Effector memory CD8-positive, alpha-beta T cell (primary cell): ENCODE results near the gene FRMD4B.
"Not testable (repeated sequence)": the region's sequence is repeated elsewhere in the genome, so short reads cannot be mapped to it uniquely, and the experiment has no call there.

Experiments used
- ATAC-seq: fragments of 150-1000 bp; cut with Tn5 transposase; replicated peaks from 2 replicates; pipeline ENCODE4 v1.10.0; 2021; ENCODE audit warnings: mild to moderate bottlenecking, moderate library complexity
- DNase-seq, 3 experiments: peaks; one replicate each; pipeline ENCODE4 v3.0.0; 2021
- H3K27ac Mint-ChIP-seq, 2 donors: one replicate each; pipeline ENCODE4 v1.8.0; 2022; ENCODE audit warnings: mild to moderate bottlenecking in 2 of 2, mixed read lengths in 2 of 2, moderate library complexity in 2 of 2
- H3K27me3 Mint-ChIP-seq, 2 donors: one replicate each; pipeline ENCODE4 v1.8.0; 2022; ENCODE audit warnings: mixed read lengths in 2 of 2
- H3K36me3 Mint-ChIP-seq: one replicate; pipeline ENCODE4 v1.8.0; 2022; ENCODE audit warnings: mild to moderate bottlenecking, moderate library complexity, mixed read lengths; ENCODE audit not compliant: insufficient read depth
- H3K4me1 Mint-ChIP-seq, 2 donors: one replicate each; pipeline ENCODE4 v1.8.0; 2022; ENCODE audit warnings: low read depth in 2 of 2, mixed read lengths in 2 of 2
- H3K4me3 Mint-ChIP-seq, 2 donors: one replicate each; pipeline ENCODE4 v1.8.0; 2022; ENCODE audit warnings: mild to moderate bottlenecking in 2 of 2, mixed read lengths in 2 of 2, moderate library complexity in 2 of 2
- H3K9me3 Mint-ChIP-seq, 2 donors: one replicate each; pipeline ENCODE4 v1.8.0; 2022; ENCODE audit warnings: mixed read lengths in 2 of 2

Gene FRMD4B

GRCh38 chr3:69342074-69342473, 43.8 kb downstream of the FRMD4B start:
- DNase-seq (no peak), ATAC-seq (no peak)
- no peaks in the 10 kb centered on the region for H3K36me3 Mint-ChIP-seq
- peaks cover 0 to 2% of the 10 kb centered on the region in 2 donors for H3K9me3 Mint-ChIP-seq
- H3K27ac Mint-ChIP-seq = no peak overlapping the region
- H3K4me3 Mint-ChIP-seq = no peak overlapping the region
- H3K4me1 Mint-ChIP-seq = peaks cover 0 to 2% of the 10 kb centered on the region in 2 donors
- peaks cover 16 to 21% of the 10 kb centered on the region in 2 donors for H3K27me3 Mint-ChIP-seq

GRCh38 chr3:69339760-69340159, 46.1 kb downstream of the FRMD4B start:
- peaks cover 0 to 2% of the 10 kb centered on the region in 2 donors for H3K4me1 Mint-ChIP-seq
- no peaks in the 10 kb centered on the region for H3K9me3 Mint-ChIP-seq
- H3K27me3 Mint-ChIP-seq = peaks cover 9 to 24% of the 10 kb centered on the region in 2 donors
- no peak for ATAC-seq
- no peak overlapping the region for H3K27ac Mint-ChIP-seq
- no peak for DNase-seq
- H3K4me3 Mint-ChIP-seq = no peak overlapping the region
- H3K36me3 Mint-ChIP-seq = no peaks in the 10 kb centered on the region

- Mint-ChIP-seq H3K27me3 (peaks cover 4 to 16% of the 10 kb centered on the region in 2 donors), H3K36me3 (no peaks in the 10 kb centered on the region), H3K4me3 (no peak overlapping the region), H3K9me3 (no peaks in the 10 kb centered on the region), H3K4me1 (peaks cover 0 to 2% of the 10 kb centered on the region in 2 donors), H3K27ac (no peak overlapping the region)
- DNase-seq = no peak
- ATAC-seq = no peak
Observed at GRCh38 chr3:69338911-69339310, 47.0 kb downstream of the FRMD4B start.

GRCh38 chr3:69332934-69333333, 53.0 kb downstream of the FRMD4B start:
- H3K9me3 Mint-ChIP-seq = no peaks in the 10 kb centered on the region
- no peak for ATAC-seq
- H3K36me3 Mint-ChIP-seq = no peaks in the 10 kb centered on the region
- H3K4me1 Mint-ChIP-seq = peaks cover 9 to 11% of the 10 kb centered on the region in 2 donors
- DNase-seq = no peak
- H3K27me3 Mint-ChIP-seq = peaks cover 0 to 11% of the 10 kb centered on the region in 2 donors
- H3K27ac Mint-ChIP-seq = no peak overlapping the region
- no peak overlapping the region for H3K4me3 Mint-ChIP-seq

DNA sequence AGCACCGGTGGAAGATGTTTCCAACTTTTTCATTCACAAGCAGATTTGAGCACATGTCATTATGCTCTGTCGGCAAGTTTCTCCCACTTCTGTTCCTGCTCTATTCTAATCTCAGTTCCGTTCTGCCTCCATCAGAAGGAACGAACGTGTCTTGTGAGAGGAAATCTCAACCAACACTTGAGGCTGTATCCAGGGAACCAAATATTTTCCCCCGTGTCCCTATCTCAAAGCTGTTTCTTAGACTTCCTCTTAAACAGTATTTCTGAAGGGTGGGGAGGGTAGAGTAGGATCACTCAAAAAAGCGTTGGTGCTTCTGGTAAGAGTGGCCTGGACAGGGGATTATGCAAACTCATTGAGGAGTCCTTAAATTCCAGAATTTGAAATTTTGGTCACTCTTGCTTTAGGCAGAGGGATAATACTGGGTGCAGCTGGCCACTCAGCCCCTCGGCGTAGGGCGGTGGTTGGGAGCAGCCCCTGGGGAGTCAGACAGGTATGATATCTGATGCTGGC, 54.9 kb downstream of the FRMD4B start:
- Mint-ChIP-seq H3K27ac (peak overlapping the region in 1 of 2 donors; percentile 32), H3K4me3 (no peak overlapping the region)
- ATAC-seq = no peak

DNA sequence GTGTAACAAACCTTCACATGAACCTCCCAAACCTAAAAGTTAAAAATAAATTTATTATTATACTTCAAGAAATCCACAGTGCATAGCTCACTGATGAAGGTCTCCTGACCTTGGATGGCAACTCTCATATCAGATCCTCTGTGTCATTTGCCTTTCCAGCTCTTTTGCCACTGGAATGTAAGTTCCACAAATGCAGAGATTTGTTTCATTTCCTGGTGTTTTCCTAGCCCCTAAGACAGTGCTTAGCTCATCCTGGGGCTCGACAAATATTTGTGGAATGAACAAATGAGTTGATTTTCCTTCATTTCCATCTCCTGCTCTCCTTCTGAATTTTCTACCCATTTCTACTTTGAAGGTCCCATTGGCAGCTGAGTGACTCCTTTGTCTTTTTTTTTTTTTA, 56.0 kb downstream of the FRMD4B start:
- ATAC-seq (no peak), DNase-seq (no peak)
- no peaks in the 10 kb centered on the region for H3K36me3 Mint-ChIP-seq
- H3K4me3 Mint-ChIP-seq = no peak overlapping the region
- H3K4me1 Mint-ChIP-seq = peaks cover 16 to 27% of the 10 kb centered on the region in 2 donors
- no peak overlapping the region for H3K27ac Mint-ChIP-seq
- H3K27me3 Mint-ChIP-seq = no peaks in the 10 kb centered on the region
- H3K9me3 Mint-ChIP-seq = no peaks in the 10 kb centered on the region

More for the DNA sequence above, 54.9 kb downstream of the FRMD4B start:
- H3K27me3 Mint-ChIP-seq = peaks cover 0 to 3% of the 10 kb centered on the region in 2 donors
- no peaks in the 10 kb centered on the region for H3K36me3 Mint-ChIP-seq
- peaks cover 16 to 27% of the 10 kb centered on the region in 2 donors for H3K4me1 Mint-ChIP-seq
- DNase-seq = no peak
- no peaks in the 10 kb centered on the region for H3K9me3 Mint-ChIP-seq

GRCh38 chr3:69328963-69329302, 57.0 kb downstream of the FRMD4B start:
- peak overlapping the region in 1 of 2 donors; percentile 78 for H3K27ac Mint-ChIP-seq
- ATAC-seq (no peak), DNase-seq (no peak)
- peak overlapping the region in 1 of 2 donors; percentile 60 for H3K4me3 Mint-ChIP-seq
- no peaks in the 10 kb centered on the region for H3K36me3 Mint-ChIP-seq
- H3K27me3 Mint-ChIP-seq = no peaks in the 10 kb centered on the region
- peaks cover 19 to 27% of the 10 kb centered on the region in 2 donors for H3K4me1 Mint-ChIP-seq
- H3K9me3 Mint-ChIP-seq = no peaks in the 10 kb centered on the region

- Mint-ChIP-seq H3K9me3 (no peaks in the 10 kb centered on the region), H3K36me3 (no peaks in the 10 kb centered on the region), H3K27me3 (no peaks in the 10 kb centered on the region), H3K4me3 (peak overlapping the region in 1 of 2 donors; percentile 60), H3K4me1 (peaks cover 19 to 27% of the 10 kb centered on the region in 2 donors), H3K27ac (peak overlapping the region in 1 of 2 donors; percentile 78)
- DNase-seq (no peak), ATAC-seq (no peak)
Observed at GRCh38 chr3:69328103-69328962, 57.6 kb downstream of the FRMD4B start.

- Mint-ChIP-seq H3K9me3 (no peaks in the 10 kb centered on the region), H3K27me3 (no peaks in the 10 kb centered on the region), H3K4me1 (peaks cover 19 to 27% of the 10 kb centered on the region in 2 donors), H3K4me3 (peak overlapping the region; percentile 50 to 57), H3K36me3 (peaks cover 3% of the 10 kb centered on the region), H3K27ac (peak overlapping the region; percentile 76 to 83)
- DNase-seq (peak in 1 of 3 experiments; percentile 3), ATAC-seq (peak; percentile 86)
Observed at GRCh38 chr3:69326855-69327300, 59.0 kb downstream of the FRMD4B start.

GRCh38 chr3:69325151-69325550, 60.7 kb downstream of the FRMD4B start:
- Mint-ChIP-seq H3K27ac (peak overlapping the region in 1 of 2 donors; percentile 84), H3K4me1 (peaks cover 19 to 27% of the 10 kb centered on the region in 2 donors)

GRCh38 chr3:69324362-69325025, 61.4 kb downstream of the FRMD4B start:
- peak; percentile 50 for ATAC-seq
- Mint-ChIP-seq H3K27ac (peak overlapping the region in 1 of 2 donors; percentile 84), H3K36me3 (peaks cover 3% of the 10 kb centered on the region), H3K9me3 (no peaks in the 10 kb centered on the region), H3K4me1 (peaks cover 19 to 27% of the 10 kb centered on the region in 2 donors), H3K27me3 (no peaks in the 10 kb centered on the region), H3K4me3 (no peak overlapping the region)
- DNase-seq = peak in 1 of 3 experiments; percentile 2

More at GRCh38 chr3:69325151-69325550, 60.7 kb downstream of the FRMD4B start:
- H3K27me3 Mint-ChIP-seq = no peaks in the 10 kb centered on the region
- no peak overlapping the region for H3K4me3 Mint-ChIP-seq
- H3K36me3 Mint-ChIP-seq = peaks cover 3% of the 10 kb centered on the region
- no peaks in the 10 kb centered on the region for H3K9me3 Mint-ChIP-seq
- no peak for ATAC-seq
- DNase-seq = no peak

- Mint-ChIP-seq H3K27me3 (no peaks in the 10 kb centered on the region), H3K27ac (no peak overlapping the region), H3K36me3 (peaks cover 3% of the 10 kb centered on the region), H3K9me3 (no peaks in the 10 kb centered on the region), H3K4me3 (no peak overlapping the region), H3K4me1 (peaks cover 19 to 26% of the 10 kb centered on the region in 2 donors)
- ATAC-seq (no peak), DNase-seq (no peak)
Observed at GRCh38 chr3:69323941-69324340, 61.9 kb downstream of the FRMD4B start.

DNA sequence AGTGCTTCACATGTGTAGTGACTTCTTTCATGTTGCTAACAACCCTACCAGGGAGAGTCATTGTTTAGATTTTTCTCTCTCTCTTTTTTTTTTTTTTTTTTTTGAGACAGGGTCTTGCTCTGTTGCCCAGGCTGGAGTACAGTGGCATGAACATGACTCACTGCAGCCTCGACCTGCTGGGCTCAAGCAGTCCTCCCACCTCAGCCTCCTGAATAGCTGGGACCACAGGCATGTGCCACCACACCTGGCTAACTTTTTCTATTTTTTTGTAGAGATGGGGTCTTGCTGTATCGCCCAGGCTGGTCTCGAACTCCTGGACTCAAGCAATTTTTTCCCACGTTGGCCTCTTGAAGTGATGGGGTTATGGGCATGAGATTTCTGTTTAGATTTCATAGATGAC, 63.4 kb downstream of the FRMD4B start:
- H3K36me3 Mint-ChIP-seq, H3K27me3 Mint-ChIP-seq, ATAC-seq, H3K4me3 Mint-ChIP-seq, H3K9me3 Mint-ChIP-seq, DNase-seq, H3K27ac Mint-ChIP-seq: not testable (repeated sequence)
- peaks cover 9 to 13% of the 10 kb centered on the region in 2 donors for H3K4me1 Mint-ChIP-seq
